Heart left ventricle (tissue), 16 donors: ENCODE data around the gene APOBEC3G. TPM values are rescaled to one million over a fixed set of nuclear protein-coding genes. Genes with fewer than 3 reads are reported as not detected.

Experiments used
- ATAC-seq, 4 donors: fragments of 200-7000 bp; cut with Tn5 transposase; one replicate each; pipeline ENCODE4 v1.9.1; 2020 to 2022; ENCODE audit warnings: moderate library complexity in 4 of 4, mild to moderate bottlenecking in 3 of 4, moderate number of reproducible peaks in 1 of 4
- DNase-seq, 5 donors: peaks; one replicate each; pipeline ENCODE4 v3.0.0-alpha.2; 2020
- H3K27ac ChIP-seq, 12 donors: fragments of 200-600 bp; sonication (generic) in 4 of 12; one replicate each; pipeline versions ENCODE4 v1.5.0 to v1.8.0; 2016 to 2022; ENCODE audit warnings: mild to moderate bottlenecking in 2 of 12
- H3K27me3 ChIP-seq, 9 donors: fragments of 200-600 bp; sonication (generic) in 2 of 9; one replicate each; pipeline versions ENCODE4 v1.5.1 to v1.8.0; 2016 to 2022; ENCODE audit warnings: mild to moderate bottlenecking in 3 of 9
- H3K36me3 ChIP-seq, 9 donors: fragments of 200-600 bp; sonication (generic) in 2 of 9; one replicate each; pipeline versions ENCODE4 v1.5.0 to v1.8.0; 2018 to 2022; ENCODE audit warnings: mild to moderate bottlenecking in 2 of 9
- H3K4me1 ChIP-seq, 12 donors: fragments of 200-600 bp; sonication (generic) in 4 of 12; one replicate each; pipeline versions ENCODE4 v1.5.0 to v1.8.0; 2016 to 2022; ENCODE audit warnings: mild to moderate bottlenecking in 3 of 12
- H3K4me3 ChIP-seq, 12 donors: fragments of 200-600 bp; sonication (generic) in 4 of 12; one replicate each; pipeline versions ENCODE4 v1.5.0 to v1.8.0; 2017 to 2022; ENCODE audit warnings: mild to moderate bottlenecking in 9 of 12, moderate library complexity in 4 of 12
- H3K9me3 ChIP-seq, 12 donors: fragments of 200-600 bp; sonication (generic) in 4 of 12; one replicate each; pipeline versions ENCODE4 v1.5.0 to v1.8.0; 2016 to 2022; ENCODE audit warnings: mild to moderate bottlenecking in 1 of 12
- POLR2A ChIP-seq, 2 donors: fragments of 450-650 bp; IDR thresholded peaks; one replicate each; pipeline ENCODE4 v1.6.1; 2017; ENCODE audit warnings: antibody characterized with exemption in 2 of 2, mild to moderate bottlenecking in 2 of 2, moderate library complexity in 2 of 2
- WGBS, 4 donors: extraction: QIAGEN DNeasy Blood & Tissue Kit in 2 of 4; methylation state at CpG; one replicate each; pipeline versions ENCODE4 v1.1.5 to v1.1.7; 2013 to 2018; 5-methylcytosine and 5-hydroxymethylcytosine counted together
- intact Hi-C, 10 donors: fragments of 100-400 bp; cut with DNase I; formaldehyde crosslinking; loops; one replicate each; pipeline versions ENCODE4 v1.11.1 to v1.14.2; 2022
- polyA plus RNA-seq, 2 donors: library from polyadenylated mRNA; stranded (reverse); fragments of 200-250 nt; gene quantifications; one replicate each; pipeline ENCODE4 v1.2.3, GENCODE V29; 2013
- total RNA-seq, 9 donors: library from RNA; depleted of rRNA in 2 of 9; stranded (reverse); fragments of >200 nt in 2 of 9; fragmentation: NEBNext Ultra II Directional in 3 of 9; extraction: Animal tissue kit (Norgen Biotek cat#: 25700) in 3 of 9; gene quantifications; one replicate each; pipeline versions ENCODE4 v1.1.0 to v1.2.4, GENCODE V29; 2016 to 2023
- TF ChIP-seq, protein P1 (sequence below), 12 donors: fragments of 200-600 bp; sonication (generic) in 4 of 12; IDR thresholded peaks; one replicate each; pipeline versions ENCODE4 v1.5.0 to v1.8.0; 2018 to 2022; ENCODE audit warnings: antibody characterized with exemption in 12 of 12, mild to moderate bottlenecking in 5 of 12
- donor health status: ischemic (EF 13 %, LVEDD 7.1; RV severe dilation, severe dysfunction).
- donor health status: healthy with polysubstance abuse.
- donor health status: DM: no; HTN: yes; CAD: no.
- donor health status: DM: no; HTN: no; CAD: no.
- donor health status: ischemic (EF 25% LVEDD 6.9; RV normal size, moderate dysfunction).
- donor health status: ischemic (EF 25% LVEDD 5.7; RV mildly dilated, moderate dysfunction).
- donor health status: healthy.
- donor health status: DM: yes; HTN: yes; CAD: no.
- donor health status: ischemic (EF 35%, LVEDD 5.7; RV mildly dilated, moderate dysfunction).
- donor health status: nonischemic (EF 11% LVEDD 7.7; RV severe dilation, severe dysfunction).
- donor health status: DM: yes; HTN: yes; CAD: no.
- donor health status: PGD.
- donor health status: ischemic (EF 29% LVEDD 5.4; RV normal size, mild dysfunction).
- donor health status: nonischemic (EF 23%, LVEDD 6.1; RV moderate dilation, normal function).

Gene APOBEC3G
- total and polyA plus RNA-seq, 11 donors = 1.8 to 21.9 (median 3.3) TPM

DNA sequence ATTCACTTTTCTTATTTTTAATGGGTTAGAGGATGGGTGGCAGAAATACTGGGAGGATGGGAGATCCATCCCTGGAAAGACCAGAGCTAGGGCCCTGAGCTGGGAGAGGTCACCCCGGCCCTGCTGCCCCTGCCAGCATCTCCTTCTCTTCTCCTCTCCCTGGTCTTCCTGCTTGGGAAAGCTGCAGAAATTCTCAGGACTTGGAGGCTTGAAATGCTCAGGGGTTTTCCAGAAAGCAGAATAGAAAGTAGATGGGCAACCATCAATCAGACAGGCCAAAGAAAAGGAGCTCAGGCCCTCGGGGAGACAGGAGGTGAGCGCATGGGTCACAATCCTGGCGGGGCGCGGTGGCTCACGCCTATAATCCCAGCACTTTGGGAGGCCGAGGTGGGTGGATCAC lies 21.5 kb downstream of the APOBEC3G start:
- Histone ChIP-seq H3K27ac (peak overlapping the region in 1 of 12 donors; percentile 80), H3K4me1 (peaks cover 0 to 43% (median 2%) of the 10 kb centered on the region in 12 donors), H3K4me3 (no peak overlapping the region), H3K9me3 (no peaks in the 10 kb centered on the region), H3K36me3 (no peaks in the 10 kb centered on the region), H3K27me3 (peaks cover 0 to 6% (median 0%) of the 10 kb centered on the region in 9 donors)
- intact Hi-C loops = no loop called here
- WGBS, 4 donors = 82 to 94% (median 90%) methylated on average over 8 of the region's 8 CpGs
- DNase-seq (no peak), ATAC-seq (no peak)
- no peak for TF ChIP-seq POLR2A (IDR thresholded peaks at IDR 0.05)
- TF ChIP-seq, protein P1, sequence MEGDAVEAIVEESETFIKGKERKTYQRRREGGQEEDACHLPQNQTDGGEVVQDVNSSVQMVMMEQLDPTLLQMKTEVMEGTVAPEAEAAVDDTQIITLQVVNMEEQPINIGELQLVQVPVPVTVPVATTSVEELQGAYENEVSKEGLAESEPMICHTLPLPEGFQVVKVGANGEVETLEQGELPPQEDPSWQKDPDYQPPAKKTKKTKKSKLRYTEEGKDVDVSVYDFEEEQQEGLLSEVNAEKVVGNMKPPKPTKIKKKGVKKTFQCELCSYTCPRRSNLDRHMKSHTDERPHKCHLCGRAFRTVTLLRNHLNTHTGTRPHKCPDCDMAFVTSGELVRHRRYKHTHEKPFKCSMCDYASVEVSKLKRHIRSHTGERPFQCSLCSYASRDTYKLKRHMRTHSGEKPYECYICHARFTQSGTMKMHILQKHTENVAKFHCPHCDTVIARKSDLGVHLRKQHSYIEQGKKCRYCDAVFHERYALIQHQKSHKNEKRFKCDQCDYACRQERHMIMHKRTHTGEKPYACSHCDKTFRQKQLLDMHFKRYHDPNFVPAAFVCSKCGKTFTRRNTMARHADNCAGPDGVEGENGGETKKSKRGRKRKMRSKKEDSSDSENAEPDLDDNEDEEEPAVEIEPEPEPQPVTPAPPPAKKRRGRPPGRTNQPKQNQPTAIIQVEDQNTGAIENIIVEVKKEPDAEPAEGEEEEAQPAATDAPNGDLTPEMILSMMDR (IDR thresholded peaks at IDR 0.05) = no peak

DNA sequence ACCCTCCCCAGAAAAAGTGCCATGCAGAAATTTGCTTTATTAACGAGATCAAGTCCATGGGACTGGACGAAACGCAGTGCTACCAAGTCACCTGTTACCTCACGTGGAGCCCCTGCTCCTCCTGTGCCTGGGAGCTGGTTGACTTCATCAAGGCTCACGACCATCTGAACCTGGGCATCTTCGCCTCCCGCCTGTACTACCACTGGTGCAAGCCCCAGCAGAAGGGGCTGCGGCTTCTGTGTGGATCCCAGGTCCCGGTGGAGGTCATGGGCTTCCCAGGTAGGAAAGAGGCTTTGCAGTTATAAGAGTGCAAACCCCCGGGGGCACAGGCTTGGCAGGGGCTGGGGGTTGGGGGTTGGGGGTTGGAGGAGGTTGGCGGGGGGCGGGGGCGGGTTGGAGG lies 24.2 kb downstream of the APOBEC3G start:
- Histone ChIP-seq H3K4me3 (no peak overlapping the region), H3K36me3 (no peaks in the 10 kb centered on the region), H3K4me1 (peaks cover 0 to 33% (median 2%) of the 10 kb centered on the region in 12 donors), H3K27me3 (peaks cover 0 to 6% (median 0%) of the 10 kb centered on the region in 9 donors), H3K27ac (no peak overlapping the region), H3K9me3 (no peaks in the 10 kb centered on the region)
- no peak for DNase-seq
- no peak for TF ChIP-seq POLR2A (IDR thresholded peaks at IDR 0.05)
- TF ChIP-seq, protein P1 (IDR thresholded peaks at IDR 0.05) = no peak
- intact Hi-C loops = no loop called here
- ATAC-seq = no peak
- WGBS, 4 donors = 69 to 72% (median 71%) methylated on average over 10 to 12 of the region's 13 CpGs

DNA sequence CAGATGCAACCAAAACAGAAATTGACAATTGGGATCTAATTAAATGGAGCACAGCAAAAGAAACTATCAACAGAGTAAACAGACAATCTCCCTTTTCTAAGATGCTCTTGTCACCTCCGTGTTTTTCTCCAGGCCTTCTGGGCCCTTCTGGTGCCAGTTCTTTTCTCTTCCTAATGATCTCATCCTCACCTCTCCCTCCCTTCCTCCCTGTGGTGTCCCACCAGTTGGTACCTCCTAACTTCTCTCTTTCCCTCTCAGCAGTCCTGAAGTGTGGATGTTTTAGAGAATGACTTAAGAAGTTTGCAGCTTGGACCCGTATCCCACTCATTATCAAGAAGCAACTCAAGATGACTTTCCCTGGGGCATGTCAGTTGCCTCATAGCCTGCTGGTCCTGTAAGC lies 26.4 kb downstream of the APOBEC3G start:
- Histone ChIP-seq H3K4me3 (no peak overlapping the region), H3K4me1 (peaks cover 0 to 12% (median 0%) of the 10 kb centered on the region in 12 donors), H3K27me3 (peaks cover 0 to 6% (median 0%) of the 10 kb centered on the region in 9 donors), H3K27ac (no peak overlapping the region), H3K36me3 (no peaks in the 10 kb centered on the region), H3K9me3 (no peaks in the 10 kb centered on the region)
- DNase-seq (no peak), ATAC-seq (no peak)
- intact Hi-C loops = no loop called here
- TF ChIP-seq, protein P1 (IDR thresholded peaks at IDR 0.05) = no peak
- no peak for TF ChIP-seq POLR2A (IDR thresholded peaks at IDR 0.05)
- WGBS, 4 donors = 58 to 68% (median 63%) methylated on average over 2 of the region's 2 CpGs

DNA sequence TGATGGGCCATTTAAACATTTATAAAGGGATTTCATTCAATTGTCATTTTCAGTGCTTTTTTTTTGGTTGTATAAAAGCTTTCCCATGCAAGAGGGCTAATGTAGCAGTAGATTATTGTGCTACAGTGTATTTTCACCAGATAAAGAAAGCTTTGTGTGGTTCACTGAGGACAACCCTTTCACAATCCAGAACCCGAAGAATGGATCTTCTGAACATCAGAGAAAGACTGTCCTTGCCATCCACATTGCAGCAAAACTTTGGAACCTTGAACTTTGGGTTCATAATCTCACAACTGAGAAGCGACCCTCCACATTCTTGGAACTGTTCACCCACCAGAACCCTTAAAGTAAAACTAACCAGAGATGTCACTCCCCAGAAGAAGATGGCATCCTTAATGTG lies 29.3 kb downstream of the APOBEC3G start:
- H3K9me3 ChIP-seq = no peaks in the 10 kb centered on the region
- TF ChIP-seq POLR2A (IDR thresholded peaks at IDR 0.05) = no peak
- TF ChIP-seq, protein P1 (IDR thresholded peaks at IDR 0.05) = no peak
- intact Hi-C loops = no loop called here
- H3K4me1 ChIP-seq = no peaks in the 10 kb centered on the region
- WGBS, 4 donors = 66 to 90% (median 80%) methylated on average over 2 of the region's 2 CpGs
- ATAC-seq (no peak), DNase-seq (no peak)
- H3K27ac ChIP-seq = no peak overlapping the region
- H3K36me3 ChIP-seq = no peaks in the 10 kb centered on the region
- peaks cover 0 to 6% (median 0%) of the 10 kb centered on the region in 9 donors for H3K27me3 ChIP-seq
- H3K4me3 ChIP-seq = no peak overlapping the region
